ENCODE results near the gene GPC1. TPM values are rescaled to one million over a fixed set of nuclear protein-coding genes. Genes with fewer than 3 reads are reported as not detected.

GPC1 gene
- polyA plus RNA-seq, 1 of the 3 experiments (the other 2 are of a cell fraction), result 65.5 TPM

GRCh38 chr2:240453461-240454105, 18.1 kb downstream of the GPC1 start (continued):
- TF ChIP-seq CTCF (IDR thresholded peaks at IDR 0.05), result no peak
- no peak for TF ChIP-seq RCOR1 (IDR thresholded peaks at IDR 0.05; ENCODE audit: low read length)

- no peaks in the 10 kb centered on the region for H3K27me3 ChIP-seq (ENCODE audit: insufficient read depth)
- no peaks in the 10 kb centered on the region for H3F3A ChIP-seq (replicated peaks; ENCODE audit: insufficient read depth)
- no peaks in the 10 kb centered on the region for H3K9me2 ChIP-seq
- ChIA-PET CTCF (interaction anchor here (0.8 to 2.6 kb wide), 5 partner anchors 15 to 221 kb away, joined by 3 to 10 read pairs (median 3); no protein-coding TSS in a partner anchor), POLR2A (no interaction called here)
- peaks cover 16% of the 10 kb centered on the region; the same call in 1 of the 2 replicates for H3K79me2 ChIP-seq (ENCODE audit: insufficient read depth)
- peak overlapping the region; percentile 39 to 54 for H3K4me3 ChIP-seq (ENCODE audit: low read depth in 2 of 2, low read length in 1 of 2)
- no peak overlapping the region for H3K27ac ChIP-seq (ENCODE audit: low read depth in 2 of 2, low read length in 1 of 2)
- no peaks in the 10 kb centered on the region for H3K9me3 ChIP-seq
- WGBS (ENCODE audit: low lambda C conversion rate), result 84% methylated on average over 28 of the region's 35 CpGs
- peaks cover 6 to 28% of the 10 kb centered on the region in 2 experiments; a peak in 2 of 4 replicates for H3K4me1 ChIP-seq (ENCODE audit: control insufficient read depth in 1 of 2, insufficient read depth in 2 of 2, low read depth in 1 of 2, low read length in 1 of 2)
- H3K36me3 ChIP-seq (replicated peaks in 1 of 2; ENCODE audit: control insufficient read depth in 1 of 2, insufficient read depth in 2 of 2, low read length in 1 of 2), result no peaks in the 10 kb centered on the region
- TF ChIP-seq USF2 (IDR thresholded peaks at IDR 0.05; ENCODE audit: borderline replicate concordance, low read depth, low read length) (no peak), IRF3 (IDR thresholded peaks at IDR 0.05; ENCODE audit: low read depth, low read length) (no peak)
- H2AFZ ChIP-seq (ENCODE audit: low read depth), result no peak overlapping the region
- DNase-seq, result no peak
- H3K9ac ChIP-seq, result no peak overlapping the region
- peaks cover 74% of the 10 kb centered on the region for H4K20me1 ChIP-seq (ENCODE audit: insufficient read depth)
- peak overlapping the region; percentile 73 for H3K4me2 ChIP-seq
Measured at GRCh38 chr2:240454106-240454901, 18.8 kb downstream of the GPC1 start.

- ChIA-PET POLR2A (no interaction called here), CTCF (interaction anchor here (1.0 to 2.6 kb wide), 3 partner anchors 16 to 62 kb away, joined by 3 to 10 read pairs (median 3); no protein-coding TSS in a partner anchor)
- 91% methylated on average over 7 of the region's 7 CpGs for WGBS (ENCODE audit: low lambda C conversion rate)
- Histone ChIP-seq H3K27me3 (ENCODE audit: insufficient read depth) (no peaks in the 10 kb centered on the region), H3K9ac (no peak overlapping the region), H3K79me2 (ENCODE audit: insufficient read depth) (peaks cover 16% of the 10 kb centered on the region; the same call in 1 of the 2 replicates), H3K27ac (ENCODE audit: low read depth in 2 of 2, low read length in 1 of 2) (no peak overlapping the region), H2AFZ (ENCODE audit: low read depth) (no peak overlapping the region), H3K9me2 (no peaks in the 10 kb centered on the region), H3K4me2 (no peak overlapping the region; the same call in 1 of the 2 replicates), H3K4me1 (ENCODE audit: control insufficient read depth in 1 of 2, insufficient read depth in 2 of 2, low read depth in 1 of 2, low read length in 1 of 2) (peaks cover 6 to 26% of the 10 kb centered on the region in 2 experiments; a peak in 2 of 4 replicates), H3K4me3 (ENCODE audit: low read depth in 2 of 2, low read length in 1 of 2) (no peak overlapping the region), H3K36me3 (replicated peaks in 1 of 2; ENCODE audit: control insufficient read depth in 1 of 2, insufficient read depth in 2 of 2, low read length in 1 of 2) (no peaks in the 10 kb centered on the region), H4K20me1 (ENCODE audit: insufficient read depth) (peaks cover 71% of the 10 kb centered on the region), H3F3A (replicated peaks; ENCODE audit: insufficient read depth) (no peaks in the 10 kb centered on the region), H3K9me3 (no peaks in the 10 kb centered on the region)
- no peak for DNase-seq
- TF ChIP-seq FOXJ3 (CRISPR knock-in tag; IDR thresholded peaks at IDR 0.05), result no peak
- no peak for TF ChIP-seq SMC3 (IDR thresholded peaks at IDR 0.05; ENCODE audit: low read depth, low read length)
- no peak for TF ChIP-seq SIN3A (IDR thresholded peaks at IDR 0.05; ENCODE audit: borderline replicate concordance, low read depth, low read length)
- no peak for TF ChIP-seq TCF12 (IDR thresholded peaks at IDR 0.05)
- no peak for TF ChIP-seq JUND (IDR thresholded peaks at IDR 0.05)
- no peak for TF ChIP-seq NFIC (IDR thresholded peaks at IDR 0.05; ENCODE audit: borderline replicate concordance)
- TF ChIP-seq MAX (IDR thresholded peaks at IDR 0.05; ENCODE audit: low read depth), result no peak
- TF ChIP-seq PBX3 (IDR thresholded peaks at IDR 0.05), result no peak
- no peak for TF ChIP-seq FOSL2 (IDR thresholded peaks at IDR 0.05; ENCODE audit: borderline replicate concordance, low read depth)
- TF ChIP-seq RXRA (IDR thresholded peaks at IDR 0.05; ENCODE audit: borderline replicate concordance, low read depth), result no peak
Measured at GRCh38 chr2:240455272-240455646, 19.8 kb downstream of the GPC1 start.

All from SK-N-SH (cell line).